Panc1 (cell line): ENCODE results near the gene PRRT1B. TPM values are rescaled to one million over a fixed set of nuclear protein-coding genes. Genes with fewer than 3 reads are reported as not detected.

Source experiments
- ATAC-seq: fragments of 200-7000 bp; cut with Tn5 transposase; 2 replicates; pipeline ENCODE4 v1.9.1; 2020; ENCODE audit warnings: mild to moderate bottlenecking, moderate library complexity
- BruUV-seq: library from RNA; stranded (reverse); fragments of 400-500 nt; replicated peaks from 2 replicates; lab custom pipeline; 2021; lab: Mats Ljungman, UMichigan
- CTCF ChIA-PET: fragments of 300-600 bp; sonication (Branson Sonifier 250); formaldehyde crosslinking; loops from one replicate; lab custom pipeline; 2022; ENCODE audit warnings: antibody characterized with exemption; lab: Charles Lee
- POLR2A ChIA-PET: fragments of 300-600 bp; sonication (Branson Sonifier 250); formaldehyde crosslinking; loops from one replicate; lab custom pipeline; 2022; ENCODE audit warnings: antibody characterized with exemption; lab: Charles Lee
- DNase-seq: peaks from one replicate; pipeline ENCODE4 v3.0.0-alpha.2; 2010; ENCODE audit warnings: low read depth, low spot score
- H3K27ac ChIP-seq: 2 replicates; pipeline ENCODE4 v1.5.1; 2011; ENCODE audit warnings: mild to moderate bottlenecking, low read length, inconsistent platforms
- H3K27me3 ChIP-seq: fragments of 200-500 bp; sonication (Bioruptor generic); 2 replicates; pipeline ENCODE4 v1.6.0; 2014; ENCODE audit warnings: low read length, inconsistent platforms; ENCODE audit not compliant: control insufficient read depth, insufficient read depth
- H3K36me3 ChIP-seq: fragments of 200-500 bp; sonication (Bioruptor generic); 2 replicates; pipeline ENCODE4 v1.5.1; 2014; ENCODE audit warnings: inconsistent platforms, mild to moderate bottlenecking, low read length, moderate library complexity; ENCODE audit not compliant: control insufficient read depth, insufficient read depth
- H3K4me1 ChIP-seq: 2 replicates; pipeline ENCODE4 v1.5.1; 2011; ENCODE audit warnings: inconsistent platforms, mild to moderate bottlenecking, low read length, moderate library complexity; ENCODE audit not compliant: control insufficient read depth, insufficient read depth
- H3K4me3 ChIP-seq, 2 experiments: 2 replicates each; pipeline ENCODE4 v1.5.1; 2011 to 2012; ENCODE audit warnings: low read depth in 2 of 2, low read length in 2 of 2, mild to moderate bottlenecking in 2 of 2, inconsistent platforms in 1 of 2, moderate library complexity in 1 of 2
- H3K9me3 ChIP-seq: fragments of 200-500 bp; sonication (Bioruptor generic); 2 replicates; pipeline ENCODE4 v1.5.1; 2014; ENCODE audit warnings: low read depth, mild to moderate bottlenecking, inconsistent platforms, low read length, moderate library complexity; ENCODE audit not compliant: control insufficient read depth, insufficient read depth
- POLR2AphosphoS5 ChIP-seq: IDR thresholded peaks from 2 replicates; pipeline ENCODE4 v1.6.1; 2012; ENCODE audit warnings: mild to moderate bottlenecking, low read depth, low read length, moderate library complexity
- SIN3A ChIP-seq: IDR thresholded peaks from 2 replicates; pipeline ENCODE4 v1.6.1; 2012; ENCODE audit warnings: low read depth, mild to moderate bottlenecking, low read length, moderate library complexity, borderline replicate concordance; ENCODE audit not compliant: insufficient read depth
- TCF7L2 ChIP-seq: IDR thresholded peaks from 2 replicates; pipeline ENCODE4 v1.6.1; 2011; ENCODE audit warnings: mild to moderate bottlenecking, low read depth, low read length, inconsistent platforms
- in situ Hi-C: cut with HindIII; loops from 2 replicates; pipeline ENCODE4 v1.10.0; 2016; ENCODE audit warnings: low sequenced_read_pairs, low pct_unique_long_range_greater_than_20kb
- intact Hi-C: fragments of 100-400 bp; cut with micrococcal nuclease; formaldehyde crosslinking; loops from one replicate; pipeline ENCODE4 v1.10.0; 2022; ENCODE audit not compliant: unreplicated experiment
- total RNA-seq: library from RNA; stranded (reverse); gene quantifications from one replicate; pipeline ENCODE4 v1.2.1, GENCODE V29; 2021; ENCODE audit not compliant: unreplicated experiment
- TF ChIP-seq, protein P1 (sequence below), 2 experiments: IDR thresholded peaks; 2 replicates each; pipeline ENCODE4 v1.6.1; 2011 to 2012; ENCODE audit warnings: low read depth in 2 of 2, control low read depth in 1 of 2, low read length in 1 of 2, mild to moderate bottlenecking in 1 of 2, moderate library complexity in 1 of 2; ENCODE audit not compliant: insufficient read depth in 1 of 2
- TF ChIP-seq, protein P2 (sequence below): fragments of 450-650 bp; IDR thresholded peaks from 2 replicates; pipeline ENCODE4 v1.5.1; 2017; ENCODE audit warnings: mild to moderate bottlenecking

PRRT1B gene
- total RNA-seq, 1 experiment from 2014 or later: 1.1 TPM

DNA sequence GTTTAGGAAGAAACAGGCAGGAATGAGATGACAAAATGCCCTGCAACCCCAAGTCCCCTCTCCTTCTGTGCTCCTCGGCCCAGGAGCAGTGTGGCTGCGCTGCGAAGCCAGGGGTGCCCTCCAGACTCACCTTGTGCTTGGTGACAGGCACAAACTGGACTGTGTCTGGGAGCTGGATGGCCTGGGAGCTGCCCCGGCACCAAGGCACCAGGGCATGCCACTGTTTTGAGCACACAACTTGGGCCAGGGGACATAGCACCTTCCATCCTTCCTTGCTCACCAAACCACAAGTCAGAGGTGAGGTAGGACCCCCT is 51.1 kb downstream of the PRRT1B start:
- DNase-seq: no peak
- no peaks in the 10 kb centered on the region for H3K9me3 ChIP-seq
- no peaks in the 10 kb centered on the region for H3K36me3 ChIP-seq
- H3K27ac ChIP-seq: no peak overlapping the region
- ChIA-PET CTCF (no interaction called here), POLR2A (no interaction called here)
- intact Hi-C loops (no loop called here), in situ Hi-C loops (no loop called here)
- TF ChIP-seq, protein P1, sequence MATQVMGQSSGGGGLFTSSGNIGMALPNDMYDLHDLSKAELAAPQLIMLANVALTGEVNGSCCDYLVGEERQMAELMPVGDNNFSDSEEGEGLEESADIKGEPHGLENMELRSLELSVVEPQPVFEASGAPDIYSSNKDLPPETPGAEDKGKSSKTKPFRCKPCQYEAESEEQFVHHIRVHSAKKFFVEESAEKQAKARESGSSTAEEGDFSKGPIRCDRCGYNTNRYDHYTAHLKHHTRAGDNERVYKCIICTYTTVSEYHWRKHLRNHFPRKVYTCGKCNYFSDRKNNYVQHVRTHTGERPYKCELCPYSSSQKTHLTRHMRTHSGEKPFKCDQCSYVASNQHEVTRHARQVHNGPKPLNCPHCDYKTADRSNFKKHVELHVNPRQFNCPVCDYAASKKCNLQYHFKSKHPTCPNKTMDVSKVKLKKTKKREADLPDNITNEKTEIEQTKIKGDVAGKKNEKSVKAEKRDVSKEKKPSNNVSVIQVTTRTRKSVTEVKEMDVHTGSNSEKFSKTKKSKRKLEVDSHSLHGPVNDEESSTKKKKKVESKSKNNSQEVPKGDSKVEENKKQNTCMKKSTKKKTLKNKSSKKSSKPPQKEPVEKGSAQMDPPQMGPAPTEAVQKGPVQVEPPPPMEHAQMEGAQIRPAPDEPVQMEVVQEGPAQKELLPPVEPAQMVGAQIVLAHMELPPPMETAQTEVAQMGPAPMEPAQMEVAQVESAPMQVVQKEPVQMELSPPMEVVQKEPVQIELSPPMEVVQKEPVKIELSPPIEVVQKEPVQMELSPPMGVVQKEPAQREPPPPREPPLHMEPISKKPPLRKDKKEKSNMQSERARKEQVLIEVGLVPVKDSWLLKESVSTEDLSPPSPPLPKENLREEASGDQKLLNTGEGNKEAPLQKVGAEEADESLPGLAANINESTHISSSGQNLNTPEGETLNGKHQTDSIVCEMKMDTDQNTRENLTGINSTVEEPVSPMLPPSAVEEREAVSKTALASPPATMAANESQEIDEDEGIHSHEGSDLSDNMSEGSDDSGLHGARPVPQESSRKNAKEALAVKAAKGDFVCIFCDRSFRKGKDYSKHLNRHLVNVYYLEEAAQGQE (IDR thresholded peaks at IDR 0.05; ENCODE audit: insufficient read depth in 1 of 2, low read depth in 2 of 2, low read length in 1 of 2): no peak
- TF ChIP-seq SIN3A (no peak), POLR2AphosphoS5 (no peak), TCF7L2 (no peak)
- TF ChIP-seq, protein P2, sequence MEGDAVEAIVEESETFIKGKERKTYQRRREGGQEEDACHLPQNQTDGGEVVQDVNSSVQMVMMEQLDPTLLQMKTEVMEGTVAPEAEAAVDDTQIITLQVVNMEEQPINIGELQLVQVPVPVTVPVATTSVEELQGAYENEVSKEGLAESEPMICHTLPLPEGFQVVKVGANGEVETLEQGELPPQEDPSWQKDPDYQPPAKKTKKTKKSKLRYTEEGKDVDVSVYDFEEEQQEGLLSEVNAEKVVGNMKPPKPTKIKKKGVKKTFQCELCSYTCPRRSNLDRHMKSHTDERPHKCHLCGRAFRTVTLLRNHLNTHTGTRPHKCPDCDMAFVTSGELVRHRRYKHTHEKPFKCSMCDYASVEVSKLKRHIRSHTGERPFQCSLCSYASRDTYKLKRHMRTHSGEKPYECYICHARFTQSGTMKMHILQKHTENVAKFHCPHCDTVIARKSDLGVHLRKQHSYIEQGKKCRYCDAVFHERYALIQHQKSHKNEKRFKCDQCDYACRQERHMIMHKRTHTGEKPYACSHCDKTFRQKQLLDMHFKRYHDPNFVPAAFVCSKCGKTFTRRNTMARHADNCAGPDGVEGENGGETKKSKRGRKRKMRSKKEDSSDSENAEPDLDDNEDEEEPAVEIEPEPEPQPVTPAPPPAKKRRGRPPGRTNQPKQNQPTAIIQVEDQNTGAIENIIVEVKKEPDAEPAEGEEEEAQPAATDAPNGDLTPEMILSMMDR: no peak
- H3K27me3 ChIP-seq: no peaks in the 10 kb centered on the region
- no TSS peak for BruUV-seq
- H3K4me3 ChIP-seq: no peak overlapping the region
- ATAC-seq: no peak
- H3K4me1 ChIP-seq: no peaks in the 10 kb centered on the region; the same call in 1 of the 2 replicates

DNA sequence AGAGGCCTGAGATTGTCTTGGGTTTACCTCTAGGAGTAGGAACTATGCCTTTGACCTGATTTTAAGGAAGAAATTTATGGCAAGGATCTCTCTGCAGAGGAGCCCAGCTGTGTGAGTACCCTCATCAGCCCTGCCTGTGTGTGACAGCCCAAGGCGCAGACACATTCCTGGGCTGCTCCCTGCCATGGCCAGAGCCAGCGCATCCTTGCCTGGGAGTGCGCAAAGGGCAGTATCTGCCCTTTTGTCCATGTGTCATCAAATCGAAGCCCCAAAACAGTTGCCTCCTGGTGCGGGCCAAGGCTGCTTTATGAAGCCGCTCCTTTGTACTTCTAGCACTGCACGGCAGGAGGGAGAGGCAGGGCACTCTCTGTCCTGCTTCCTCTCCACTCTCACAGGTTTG is 51.9 kb downstream of the PRRT1B start:
- intact Hi-C loops (no loop called here), in situ Hi-C loops (no loop called here)
- POLR2A ChIA-PET: no interaction called here
- no TSS peak for BruUV-seq
- no peak for TF ChIP-seq SIN3A
- TF ChIP-seq, protein P2: no peak
- H3K4me3 ChIP-seq: no peak overlapping the region
- H3K36me3 ChIP-seq: no peaks in the 10 kb centered on the region
- no peaks in the 10 kb centered on the region for H3K4me1 ChIP-seq
- ATAC-seq: no peak
- no peak for DNase-seq
- CTCF ChIA-PET: interaction anchor here (0.6 kb wide), 1 partner anchor 77 kb away, joined by 3 read pairs; no protein-coding TSS in a partner anchor
- no peak overlapping the region for H3K27ac ChIP-seq
- H3K27me3 ChIP-seq: no peaks in the 10 kb centered on the region
- no peaks in the 10 kb centered on the region for H3K9me3 ChIP-seq
